HCT116 (cell line): Measurements from ENCODE around the gene EFCAB5.

Experiments used
- CTCF ChIP-seq, 3 experiments: fragments of 200-600 bp in 1 of 3; sonication (generic) in 1 of 3; IDR thresholded peaks in 2 of 3; conservative IDR thresholded peaks in 1 of 3; 2 replicates each; pipeline ENCODE4 v1.5.1; 2012 to 2017; ENCODE audit warnings: low read depth in 2 of 3, low read length in 2 of 3, antibody characterized with exemption in 1 of 3, borderline replicate concordance in 1 of 3, control low read depth in 1 of 3, mild to moderate bottlenecking in 1 of 3, mixed read lengths in 1 of 3, mixed run types in 1 of 3, moderate library complexity in 1 of 3; ENCODE audit not compliant: insufficient read depth in 1 of 3
- EZH2 ChIP-seq: fragments of 200-600 bp; sonication (generic); IDR thresholded peaks from 2 replicates; pipeline ENCODE4 v1.6.1; 2017; ENCODE audit warnings: antibody characterized with exemption, mixed run types
- POLR2A ChIP-seq: IDR thresholded peaks from 2 replicates; pipeline ENCODE4 v1.7.0; 2011; ENCODE audit warnings: borderline replicate concordance; ENCODE audit not compliant: insufficient read depth, insufficient read length; ENCODE audit errors: extremely low read depth

GRCh38 chr17:30091771-30092170, 150.3 kb downstream of the EFCAB5 start:
- TF ChIP-seq POLR2A = no peak
- TF ChIP-seq CTCF (IDR thresholded peaks at IDR 0.05 in 2 of 3, conservative IDR thresholded peaks at IDR 0.05 in 1 of 3; ENCODE audit: borderline replicate concordance in 1 of 3, insufficient read depth in 1 of 3, low read depth in 2 of 3, low read length in 2 of 3) = no peak
- no peak for TF ChIP-seq EZH2
